ENCODE measurements around the gene SLCO3A1. TPM values are rescaled to one million over a fixed set of nuclear protein-coding genes. Genes with fewer than 3 reads are reported as not detected.

Gene SLCO3A1
- total and polyA plus RNA-seq, 2 donors (not counting 1 experiment from before 2014, with no cell fraction given): 8.1 to 16.8 TPM

GRCh38 chr15:91887321-91887720 lies 33.8 kb downstream of the SLCO3A1 start:
- no peak for DNase-seq (ENCODE audit: low read depth in 2 of 2)
- Histone ChIP-seq H3K4me2 (ENCODE audit: extremely low read depth, insufficient read depth, low read length) (no peak overlapping the region), H3K27me3 (ENCODE audit: control insufficient read depth, insufficient read depth, low read length) (no peaks in the 10 kb centered on the region), H3K4me1 (ENCODE audit: control insufficient read depth, extremely low read depth, insufficient read depth, low read length) (peaks cover 15% of the 10 kb centered on the region), H3K9ac (ENCODE audit: insufficient read depth, low read length) (no peak overlapping the region), H3K79me2 (ENCODE audit: control insufficient read depth, insufficient read depth, low read length) (no peaks in the 10 kb centered on the region), H3K9me3 (ENCODE audit: control insufficient read depth, insufficient read depth, low read depth, low read length) (no peaks in the 10 kb centered on the region), H3K36me3 (ENCODE audit: control insufficient read depth, insufficient read depth, low read length) (no peaks in the 10 kb centered on the region), H4K20me1 (ENCODE audit: control insufficient read depth, extremely low read depth, insufficient read depth, low read length) (no peaks in the 10 kb centered on the region), H2AFZ (ENCODE audit: low read length) (no peak overlapping the region), H3K4me3 (replicated peaks in 1 of 4; ENCODE audit: control extremely low read depth in 1 of 4, insufficient read depth in 1 of 4, low read depth in 3 of 4, low read length in 4 of 4) (no peak overlapping the region), H3K27ac (ENCODE audit: insufficient read depth, low read length) (no peak overlapping the region)
- no peak for TF ChIP-seq CTCF (conservative IDR thresholded peaks at IDR 0.05 in 1 of 2, IDR thresholded peaks at IDR 0.05 in 1 of 2; ENCODE audit: low read depth in 1 of 2, low read length in 2 of 2)

DNA sequence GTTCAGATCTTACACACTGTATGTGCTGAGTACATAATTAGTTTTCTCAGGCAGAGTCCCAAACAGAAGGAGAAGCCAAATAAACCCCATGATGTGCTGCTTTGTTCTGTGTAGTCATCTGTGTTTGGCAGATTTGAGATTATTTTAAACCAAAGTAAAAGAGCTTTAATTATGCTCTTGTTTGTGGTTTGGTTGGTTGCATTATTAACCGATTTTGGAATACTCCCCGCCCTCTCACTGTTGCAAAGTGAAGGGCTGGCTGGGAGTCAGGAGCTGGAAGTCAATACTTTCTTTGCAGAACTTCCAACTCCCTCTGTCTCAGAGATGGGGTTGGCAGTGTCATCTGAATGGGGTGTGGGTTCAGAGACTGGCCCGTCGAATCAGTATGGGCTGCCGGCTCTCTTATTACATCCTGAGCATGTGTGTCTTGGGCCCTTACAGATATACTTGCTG lies 34.4 kb downstream of the SLCO3A1 start:
- Histone ChIP-seq H3K4me1 (ENCODE audit: control insufficient read depth, extremely low read depth, insufficient read depth, low read length) (peaks cover 14% of the 10 kb centered on the region), H2AFZ (ENCODE audit: low read length) (no peak overlapping the region), H3K4me3 (replicated peaks in 1 of 4; ENCODE audit: control extremely low read depth in 1 of 4, insufficient read depth in 1 of 4, low read depth in 3 of 4, low read length in 4 of 4) (no peak overlapping the region), H4K20me1 (ENCODE audit: control insufficient read depth, extremely low read depth, insufficient read depth, low read length) (no peaks in the 10 kb centered on the region), H3K9ac (ENCODE audit: insufficient read depth, low read length) (no peak overlapping the region), H3K36me3 (ENCODE audit: control insufficient read depth, insufficient read depth, low read length) (no peaks in the 10 kb centered on the region), H3K27me3 (ENCODE audit: control insufficient read depth, insufficient read depth, low read length) (no peaks in the 10 kb centered on the region), H3K79me2 (ENCODE audit: control insufficient read depth, insufficient read depth, low read length) (no peaks in the 10 kb centered on the region), H3K27ac (ENCODE audit: insufficient read depth, low read length) (no peak overlapping the region), H3K9me3 (ENCODE audit: control insufficient read depth, insufficient read depth, low read depth, low read length) (no peaks in the 10 kb centered on the region), H3K4me2 (ENCODE audit: extremely low read depth, insufficient read depth, low read length) (no peak overlapping the region)
- no peak for TF ChIP-seq EZH2 (IDR thresholded peaks at IDR 0.05; ENCODE audit: low read length, missing control alignments)
- no peak for TF ChIP-seq CTCF (conservative IDR thresholded peaks at IDR 0.05 in 1 of 2, IDR thresholded peaks at IDR 0.05 in 1 of 2; ENCODE audit: low read depth in 1 of 2, low read length in 2 of 2)
- peak; percentile 23 to 31 for DNase-seq (ENCODE audit: low read depth in 2 of 2)

DNA sequence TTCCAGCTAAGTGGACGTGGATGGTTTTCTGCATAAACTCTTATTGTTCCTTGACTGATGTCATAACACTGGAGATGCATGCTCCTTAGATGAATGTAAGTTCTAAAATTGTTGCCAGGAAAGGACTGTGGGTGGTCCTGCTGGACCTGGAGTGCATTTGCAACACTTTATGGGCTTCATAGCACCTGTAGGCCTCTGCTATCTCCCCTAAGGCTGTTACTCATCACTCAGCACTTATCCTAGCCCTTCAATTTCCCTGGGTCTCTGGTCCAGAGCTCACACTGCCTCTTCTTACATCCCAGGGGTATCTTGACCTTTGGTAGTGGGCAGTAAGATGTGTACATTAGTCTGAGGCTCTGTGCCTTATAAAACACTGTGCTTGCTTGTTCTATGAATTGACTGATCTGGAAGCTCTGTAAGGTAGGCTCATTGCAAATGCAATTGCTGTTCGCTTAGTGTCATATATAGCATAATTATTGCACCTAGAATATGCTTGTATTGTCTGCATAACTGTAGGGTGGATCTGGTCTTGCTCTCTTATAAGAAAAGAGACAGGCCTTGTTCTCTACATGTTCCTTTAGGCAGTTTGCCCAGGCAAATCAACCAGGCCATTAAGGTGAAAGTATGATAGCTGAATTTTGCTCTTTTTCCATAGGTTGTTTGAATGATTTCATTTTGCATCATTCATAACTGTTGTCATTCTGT lies 35.8 kb downstream of the SLCO3A1 start:
- TF ChIP-seq CTCF (conservative IDR thresholded peaks at IDR 0.05 in 1 of 2, IDR thresholded peaks at IDR 0.05 in 1 of 2; ENCODE audit: low read depth in 1 of 2, low read length in 2 of 2) (no peak), EZH2 (IDR thresholded peaks at IDR 0.05; ENCODE audit: low read length, missing control alignments) (no peak)
- no peaks in the 10 kb centered on the region for H4K20me1 ChIP-seq (ENCODE audit: control insufficient read depth, extremely low read depth, insufficient read depth, low read length)
- no peak overlapping the region for H3K4me3 ChIP-seq (replicated peaks in 1 of 4; ENCODE audit: control extremely low read depth in 1 of 4, insufficient read depth in 1 of 4, low read depth in 3 of 4, low read length in 4 of 4)
- no peaks in the 10 kb centered on the region for H3K27me3 ChIP-seq (ENCODE audit: control insufficient read depth, insufficient read depth, low read length)
- H3K27ac ChIP-seq (ENCODE audit: insufficient read depth, low read length): no peak overlapping the region
- H2AFZ ChIP-seq (ENCODE audit: low read length): no peak overlapping the region
- H3K9ac ChIP-seq (ENCODE audit: insufficient read depth, low read length): no peak overlapping the region
- peaks cover 8% of the 10 kb centered on the region for H3K4me1 ChIP-seq (ENCODE audit: control insufficient read depth, extremely low read depth, insufficient read depth, low read length)
- no peaks in the 10 kb centered on the region for H3K36me3 ChIP-seq (ENCODE audit: control insufficient read depth, insufficient read depth, low read length)
- no peaks in the 10 kb centered on the region for H3K79me2 ChIP-seq (ENCODE audit: control insufficient read depth, insufficient read depth, low read length)
- H3K4me2 ChIP-seq (ENCODE audit: extremely low read depth, insufficient read depth, low read length): no peak overlapping the region
- no peaks in the 10 kb centered on the region for H3K9me3 ChIP-seq (ENCODE audit: control insufficient read depth, insufficient read depth, low read depth, low read length)
- DNase-seq (ENCODE audit: low read depth in 2 of 2): no peak
